Activated naive CD4-positive, alpha-beta T cell treated with anti-CD3 and anti-CD28 coated beads, Interleukin-2, amount 50 U/mL, for 16 hours (primary cell): ENCODE results near the gene TBL3.

Source experiments
- DNase-seq: peaks from one replicate; pipeline ENCODE4 v3.0.0-alpha.2; 2020

TBL3 gene

GRCh38 chr16:1984347-1985225 is 12.7 kb downstream of the TBL3 start:
- no peak for DNase-seq

GRCh38 chr16:1985466-1986150 is 13.8 kb downstream of the TBL3 start:
- no peak for DNase-seq

- DNase-seq: no peak
Observed at GRCh38 chr16:1987198-1987597, 15.3 kb downstream of the TBL3 start.

GRCh38 chr16:1989209-1990100 is 17.6 kb downstream of the TBL3 start, which contains the start of gene SYNGR3:
Gene SYNGR3, plus strand, starts transcription at chr16:1989970. Its CDS starts 133 bp downstream, at chr16:1990103.
- DNase-seq: no peak

- DNase-seq: no peak
Observed at GRCh38 chr16:1990101-1990350, 18.2 kb downstream of the TBL3 start.

- DNase-seq: no peak
Observed at GRCh38 chr16:1990351-1991134, 18.7 kb downstream of the TBL3 start.

- DNase-seq: no peak
Observed at GRCh38 chr16:1991135-1991551, 19.3 kb downstream of the TBL3 start.

- no peak for DNase-seq
Observed at GRCh38 chr16:1991588-1991947, 19.7 kb downstream of the TBL3 start.

GRCh38 chr16:1991948-1992703 is 20.3 kb downstream of the TBL3 start:
- DNase-seq: peak; percentile 96

GRCh38 chr16:1992704-1993317 is 21.0 kb downstream of the TBL3 start:
- no peak for DNase-seq

GRCh38 chr16:1993731-1994131 is 21.9 kb downstream of the TBL3 start:
- no peak for DNase-seq

- no peak for DNase-seq
Observed at GRCh38 chr16:1997494-1998359, 25.9 kb downstream of the TBL3 start.

GRCh38 chr16:1998360-1998835 is 26.5 kb downstream of the TBL3 start:
- DNase-seq: no peak

- DNase-seq: no peak
Observed at GRCh38 chr16:1998852-1999801, 27.3 kb downstream of the TBL3 start.

- DNase-seq: no peak
Observed at GRCh38 chr16:1999866-2000514, 28.1 kb downstream of the TBL3 start.

- DNase-seq: peak; percentile 4
Observed at GRCh38 chr16:2001035-2001434, 29.2 kb downstream of the TBL3 start.

- peak; percentile 4 for DNase-seq
Observed at GRCh38 chr16:2001456-2002355, 29.9 kb downstream of the TBL3 start.
